ENCODE data around the gene SPTAN1.
"Not testable (repeated sequence)": the region's sequence is repeated elsewhere in the genome, so short reads cannot be mapped to it uniquely, and the experiment has no call there.

SPTAN1 gene

DNA sequence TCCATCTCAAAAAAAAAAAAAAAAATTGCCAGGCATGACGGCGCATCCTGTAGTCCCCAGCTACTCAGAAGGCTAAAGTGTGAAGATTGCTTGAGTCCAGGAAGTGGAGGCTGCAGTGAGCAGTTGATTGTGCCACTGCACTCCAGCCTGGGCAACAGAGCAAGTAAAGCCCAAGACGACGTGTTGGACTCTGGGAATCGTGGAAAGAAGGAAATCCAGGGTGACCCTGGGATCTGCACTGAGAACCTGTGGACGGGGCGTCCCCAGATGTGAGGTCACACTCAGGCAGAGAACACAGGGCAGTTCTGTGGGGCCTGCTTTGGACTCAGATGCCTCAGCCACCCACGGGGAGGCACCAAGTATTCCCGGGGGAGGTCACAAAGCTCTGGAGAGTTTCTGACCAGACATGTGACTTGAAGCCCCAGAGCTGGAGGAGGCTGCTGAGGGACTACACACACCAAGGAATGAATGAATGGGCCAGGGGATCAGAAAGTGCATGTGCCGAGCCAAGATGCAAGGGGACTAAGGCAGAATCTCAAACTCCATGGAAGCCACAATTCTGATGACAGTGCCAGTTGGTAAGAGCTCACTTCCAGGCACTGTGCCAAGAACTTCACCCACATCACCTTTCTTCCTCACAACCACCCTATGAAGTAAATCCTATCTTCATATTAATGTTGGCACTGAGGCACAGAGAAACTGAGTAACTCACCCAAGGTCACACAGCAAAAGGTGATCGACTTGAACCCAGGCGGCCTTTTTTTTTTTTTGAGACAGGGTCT lies 91.3 kb downstream of the SPTAN1 start:
- TF ChIP-seq, protein P1, sequence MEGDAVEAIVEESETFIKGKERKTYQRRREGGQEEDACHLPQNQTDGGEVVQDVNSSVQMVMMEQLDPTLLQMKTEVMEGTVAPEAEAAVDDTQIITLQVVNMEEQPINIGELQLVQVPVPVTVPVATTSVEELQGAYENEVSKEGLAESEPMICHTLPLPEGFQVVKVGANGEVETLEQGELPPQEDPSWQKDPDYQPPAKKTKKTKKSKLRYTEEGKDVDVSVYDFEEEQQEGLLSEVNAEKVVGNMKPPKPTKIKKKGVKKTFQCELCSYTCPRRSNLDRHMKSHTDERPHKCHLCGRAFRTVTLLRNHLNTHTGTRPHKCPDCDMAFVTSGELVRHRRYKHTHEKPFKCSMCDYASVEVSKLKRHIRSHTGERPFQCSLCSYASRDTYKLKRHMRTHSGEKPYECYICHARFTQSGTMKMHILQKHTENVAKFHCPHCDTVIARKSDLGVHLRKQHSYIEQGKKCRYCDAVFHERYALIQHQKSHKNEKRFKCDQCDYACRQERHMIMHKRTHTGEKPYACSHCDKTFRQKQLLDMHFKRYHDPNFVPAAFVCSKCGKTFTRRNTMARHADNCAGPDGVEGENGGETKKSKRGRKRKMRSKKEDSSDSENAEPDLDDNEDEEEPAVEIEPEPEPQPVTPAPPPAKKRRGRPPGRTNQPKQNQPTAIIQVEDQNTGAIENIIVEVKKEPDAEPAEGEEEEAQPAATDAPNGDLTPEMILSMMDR (IDR thresholded peaks at IDR 0.05): no peak
- DNase-seq: no peak
- peaks cover 28% of the 10 kb centered on the region for H3K4me1 Mint-ChIP-seq
- H3K9me3 Mint-ChIP-seq: no peaks in the 10 kb centered on the region
- H3K27ac Mint-ChIP-seq: peak overlapping the region; percentile 36
- H3K4me3 Mint-ChIP-seq: no peak overlapping the region
- H3K36me3 Mint-ChIP-seq (ENCODE audit: low read depth): peaks cover 33% of the 10 kb centered on the region
- peaks cover 3% of the 10 kb centered on the region for H3K27me3 Mint-ChIP-seq (ENCODE audit: low read depth, poor library complexity)

DNA sequence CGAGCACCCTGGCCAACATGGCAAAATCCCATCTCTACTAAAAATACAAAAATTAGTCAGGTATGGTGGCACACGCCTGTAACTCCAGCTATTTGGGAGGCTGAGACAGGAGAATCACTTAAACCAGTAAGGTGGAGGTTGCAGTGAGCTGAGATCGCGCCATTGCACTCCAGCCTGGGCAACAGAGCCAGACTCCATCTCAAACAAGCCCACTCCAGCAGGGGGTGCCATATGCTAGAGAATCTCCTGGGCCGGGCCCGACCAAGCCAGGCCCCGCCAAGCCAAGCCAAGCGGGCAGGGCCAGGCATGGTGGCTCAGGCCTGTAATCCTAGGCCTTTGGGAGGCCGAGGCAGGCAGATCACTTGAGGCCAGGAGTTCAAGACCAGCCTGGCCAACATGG lies 95.8 kb downstream of the SPTAN1 start:
- peak; percentile 27 for DNase-seq
- H3K4me3 Mint-ChIP-seq; H3K9me3 Mint-ChIP-seq; H3K27me3 Mint-ChIP-seq (ENCODE audit: low read depth, poor library complexity); H3K27ac Mint-ChIP-seq: not testable (repeated sequence)
- Mint-ChIP-seq H3K36me3 (ENCODE audit: low read depth) (peaks cover 18% of the 10 kb centered on the region), H3K4me1 (peaks cover 22% of the 10 kb centered on the region)

DNA sequence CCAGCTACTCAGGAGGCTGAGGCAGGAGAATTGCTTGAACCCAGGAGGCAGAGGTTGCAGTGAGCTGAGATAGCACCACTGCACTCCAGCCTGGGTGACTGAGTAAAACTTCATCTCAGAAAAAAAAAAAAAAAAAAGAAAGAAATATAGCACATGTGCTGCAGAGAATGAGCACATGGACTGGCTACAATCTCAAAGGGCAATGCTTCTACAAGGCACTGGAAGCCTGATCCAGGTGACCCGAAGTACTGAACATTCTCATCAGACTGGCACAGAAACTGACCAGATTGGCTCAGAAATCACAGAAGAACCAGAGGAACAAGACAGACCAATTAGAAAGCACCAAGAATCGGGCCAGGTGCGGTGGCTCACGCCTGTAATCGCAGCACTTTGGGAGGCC lies 99.4 kb downstream of the SPTAN1 start:
- Mint-ChIP-seq H3K27me3 (ENCODE audit: low read depth, poor library complexity) (no peaks in the 10 kb centered on the region), H3K4me1 (peaks cover 17% of the 10 kb centered on the region), H3K4me3 (no peak overlapping the region), H3K36me3 (ENCODE audit: low read depth) (peaks cover 16% of the 10 kb centered on the region), H3K9me3 (no peaks in the 10 kb centered on the region), H3K27ac (peak overlapping the region; percentile 68)
- TF ChIP-seq, protein P1 (IDR thresholded peaks at IDR 0.05): no peak
- DNase-seq: no peak

DNA sequence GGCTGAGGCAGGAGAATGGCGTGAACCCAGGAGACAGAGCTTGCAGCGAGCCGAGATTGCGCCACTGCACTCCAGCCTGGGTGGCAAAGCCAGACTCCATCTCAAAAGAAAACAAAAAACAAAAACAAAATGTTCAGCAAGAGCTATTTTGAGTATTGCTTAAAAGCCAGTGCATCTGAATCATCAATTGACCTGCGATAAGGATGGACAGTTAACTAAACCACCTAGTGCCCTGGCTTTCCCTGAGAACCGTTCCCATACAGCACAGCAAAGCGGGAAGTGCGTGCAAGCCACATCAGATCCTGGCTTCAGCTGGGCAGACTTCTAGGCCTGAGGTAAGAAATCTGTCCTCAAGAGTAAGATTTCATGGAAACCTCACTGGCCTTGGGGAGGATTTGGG lies 101.5 kb downstream of the SPTAN1 start:
- H3K9me3 Mint-ChIP-seq: no peaks in the 10 kb centered on the region
- peaks cover 13% of the 10 kb centered on the region for H3K36me3 Mint-ChIP-seq (ENCODE audit: low read depth)
- no peaks in the 10 kb centered on the region for H3K27me3 Mint-ChIP-seq (ENCODE audit: low read depth, poor library complexity)
- H3K4me3 Mint-ChIP-seq: no peak overlapping the region
- H3K4me1 Mint-ChIP-seq: peaks cover 17% of the 10 kb centered on the region
- no peak for DNase-seq
- TF ChIP-seq, protein P1 (IDR thresholded peaks at IDR 0.05): no peak
- H3K27ac Mint-ChIP-seq: no peak overlapping the region

DNA sequence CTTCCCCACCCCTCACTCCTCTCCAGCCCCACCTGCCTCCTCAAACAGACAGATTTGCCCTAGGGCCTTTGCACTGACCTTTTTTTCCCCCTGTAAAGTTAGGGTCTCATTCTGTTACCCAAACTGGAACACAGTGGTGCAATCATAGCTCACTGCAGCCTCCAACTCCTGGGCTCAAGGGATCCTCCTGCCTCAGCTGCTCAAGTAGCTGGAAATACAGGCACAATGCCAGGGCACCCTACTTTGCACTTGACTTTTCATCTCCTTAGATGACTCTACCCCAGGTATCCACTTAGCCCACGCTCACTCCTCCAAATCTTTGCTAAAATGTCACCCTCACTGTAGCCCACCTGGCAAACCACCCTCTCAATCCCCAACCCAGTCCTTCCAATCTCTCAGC lies 102.1 kb downstream of the SPTAN1 start:
- H3K36me3 Mint-ChIP-seq (ENCODE audit: low read depth): peaks cover 8% of the 10 kb centered on the region
- H3K4me3 Mint-ChIP-seq: peak overlapping the region; percentile 62
- no peak overlapping the region for H3K27ac Mint-ChIP-seq
- peaks cover 13% of the 10 kb centered on the region for H3K4me1 Mint-ChIP-seq
- no peaks in the 10 kb centered on the region for H3K9me3 Mint-ChIP-seq
- H3K27me3 Mint-ChIP-seq (ENCODE audit: low read depth, poor library complexity): no peaks in the 10 kb centered on the region
- TF ChIP-seq, protein P1 (IDR thresholded peaks at IDR 0.05): no peak
- no peak for DNase-seq

DNA sequence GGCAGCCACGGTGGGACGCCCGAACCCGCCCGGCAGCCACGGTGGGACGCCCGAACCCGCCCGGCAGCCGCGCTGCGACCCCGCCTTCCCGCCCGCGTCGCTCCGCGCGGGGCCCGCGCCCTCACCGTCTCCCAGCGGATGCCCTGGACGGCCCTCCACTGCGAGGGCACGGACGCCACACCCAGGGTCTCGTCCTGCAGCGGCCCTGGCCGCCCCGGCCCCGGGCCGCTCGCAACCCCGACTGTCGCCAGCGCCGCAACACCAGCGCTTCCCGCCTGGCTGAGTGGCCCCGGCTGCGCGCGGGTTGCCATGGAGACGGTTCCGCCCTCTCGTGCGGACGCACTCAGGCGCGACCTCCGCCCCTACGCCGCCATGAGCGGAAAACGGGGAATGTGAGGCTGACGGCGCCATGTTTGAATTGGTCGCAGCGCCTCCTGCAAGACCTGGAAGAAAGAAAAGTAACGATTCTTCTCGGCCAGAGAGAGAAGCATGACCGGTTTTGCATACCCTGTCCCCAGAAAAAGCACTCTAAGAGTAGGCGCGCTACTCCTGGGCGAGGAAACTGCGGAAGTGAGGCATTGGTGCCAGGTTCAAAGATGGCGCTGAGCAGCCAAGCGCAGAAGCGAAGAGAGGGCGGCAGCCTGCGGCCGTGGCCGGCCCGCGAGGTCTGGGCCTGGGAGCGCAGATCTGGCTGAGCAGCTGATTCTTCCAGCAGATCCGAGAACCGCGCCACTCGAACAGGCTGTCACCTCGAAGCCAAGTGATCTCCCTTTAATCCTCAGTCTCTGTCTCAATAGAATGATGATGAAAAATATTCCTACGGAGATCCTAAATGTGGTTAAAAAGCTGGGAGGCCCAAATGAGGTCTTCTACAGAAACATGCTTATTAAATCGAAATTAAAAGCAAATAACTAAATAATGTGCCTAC lies 104.3 kb downstream of the SPTAN1 start, which contains the start of gene DYNC2I2:
TSS of gene DYNC2I2 (minus strand) at position 432 of the 928 bp plus-strand sequence. CDS start at position 311, 121 bp downstream.
- peak; percentile 96 for DNase-seq
- TF ChIP-seq, protein P1 (IDR thresholded peaks at IDR 0.05): no peak
- Mint-ChIP-seq H3K27me3 (ENCODE audit: low read depth, poor library complexity) (no peaks in the 10 kb centered on the region), H3K9me3 (no peaks in the 10 kb centered on the region), H3K27ac (peak within 1 kb of the TSS; percentile 100), H3K36me3 (ENCODE audit: low read depth) (peaks cover 8% of the 10 kb centered on the region), H3K4me1 (peaks cover 13% of the 10 kb centered on the region), H3K4me3 (peak within 1 kb of the TSS; percentile 89)

Data from nephron progenitor cell (in vitro differentiated cells).